ENCODE data around the gene EFL1. TPM values are rescaled to one million over a fixed set of nuclear protein-coding genes. Genes with fewer than 3 reads are reported as not detected.
A peak's percentile ranks its signal among the peaks of the same experiment; 100 is the strongest.
"Not testable (repeated sequence)": the region's sequence is repeated elsewhere in the genome, so short reads cannot be mapped to it uniquely, and the experiment has no call there.

Gene EFL1
- total RNA-seq, 2 donors from 2014 or later: 27.4 to 38.9 TPM

- H3K36me3 ChIP-seq; intact Hi-C loops (cut with DNase I); H3K27me3 ChIP-seq; H3K4me1 ChIP-seq; H3K4me3 ChIP-seq; H3K9ac ChIP-seq (ENCODE audit: low read depth in 2 of 2, low read length in 2 of 2); H3K9me3 ChIP-seq; H3K27ac ChIP-seq; DNase-seq: not testable (repeated sequence)
These were observed 18.7 kb upstream of the EFL1 start for GRCh38 chr15:82281276-82281675.

- Histone ChIP-seq H3K4me1 (no peaks in the 10 kb centered on the region), H3K27ac (no peak overlapping the region), H3K27me3 (no peaks in the 10 kb centered on the region), H3K9me3 (no peaks in the 10 kb centered on the region), H3K36me3 (no peaks in the 10 kb centered on the region), H3K9ac (ENCODE audit: low read depth in 2 of 2, low read length in 2 of 2) (no peak overlapping the region), H3K4me3 (no peak overlapping the region)
- DNase-seq: no peak
- intact Hi-C loops (cut with DNase I): no loop called here
- no peak for TF ChIP-seq CTCF (IDR thresholded peaks at IDR 0.05)
These were observed 12.9 kb upstream of the EFL1 start for GRCh38 chr15:82275410-82275809.

- Histone ChIP-seq H3K9me3 (no peaks in the 10 kb centered on the region), H3K9ac (ENCODE audit: low read depth in 2 of 2, low read length in 2 of 2) (no peak overlapping the region), H3K4me1 (no peaks in the 10 kb centered on the region), H3K27ac (no peak overlapping the region), H3K4me3 (no peak overlapping the region), H3K36me3 (no peaks in the 10 kb centered on the region), H3K27me3 (no peaks in the 10 kb centered on the region)
- intact Hi-C loops (cut with DNase I): no loop called here
- no peak for TF ChIP-seq CTCF (IDR thresholded peaks at IDR 0.05)
- DNase-seq: no peak
These were observed 9.6 kb upstream of the EFL1 start for GRCh38 chr15:82272154-82272553.

GRCh38 chr15:82268454-82268853, 5.9 kb upstream of the EFL1 start:
- H3K9me3 ChIP-seq; intact Hi-C loops (cut with DNase I); H3K27me3 ChIP-seq; H3K4me3 ChIP-seq; H3K27ac ChIP-seq; H3K36me3 ChIP-seq; H3K4me1 ChIP-seq; H3K9ac ChIP-seq (ENCODE audit: low read depth in 2 of 2, low read length in 2 of 2); DNase-seq: not testable (repeated sequence)

- H3K4me1 ChIP-seq; DNase-seq; intact Hi-C loops (cut with DNase I); H3K9ac ChIP-seq (ENCODE audit: low read depth in 2 of 2, low read length in 2 of 2); H3K27me3 ChIP-seq; H3K27ac ChIP-seq; H3K4me3 ChIP-seq; H3K36me3 ChIP-seq; H3K9me3 ChIP-seq: not testable (repeated sequence)
These were observed 4.6 kb upstream of the EFL1 start for GRCh38 chr15:82267137-82267536.

GRCh38 chr15:82263350-82263749, 816 bp upstream of the EFL1 start:
- H3K4me3 ChIP-seq: peak overlapping the region; percentile 82
- no peak for TF ChIP-seq CTCF (IDR thresholded peaks at IDR 0.05)
- peak overlapping the region; percentile 70 to 81 for H3K9ac ChIP-seq (ENCODE audit: low read depth in 2 of 2, low read length in 2 of 2)
- H3K27me3 ChIP-seq: no peaks in the 10 kb centered on the region
- peak overlapping the region; percentile 94 for H3K27ac ChIP-seq
- no peaks in the 10 kb centered on the region for H3K9me3 ChIP-seq
- H3K36me3 ChIP-seq: peaks cover 6% of the 10 kb centered on the region
- H3K4me1 ChIP-seq: no peaks in the 10 kb centered on the region
- peak; percentile 27 for DNase-seq
- intact Hi-C loops (cut with DNase I): no loop called here

GRCh38 chr15:82261566-82262421, 740 bp downstream of the EFL1 start:
- H3K27me3 ChIP-seq; intact Hi-C loops (cut with DNase I); H3K4me1 ChIP-seq; H3K9me3 ChIP-seq: not testable (repeated sequence)
- peak; percentile 74 for DNase-seq
- Histone ChIP-seq H3K4me3 (peak overlapping the region; percentile 82), H3K9ac (ENCODE audit: low read depth in 2 of 2, low read length in 2 of 2) (peak overlapping the region; percentile 70 to 81), H3K36me3 (peaks cover 12% of the 10 kb centered on the region), H3K27ac (peak overlapping the region; percentile 94)

GRCh38 chr15:82248261-82248660, 14.3 kb downstream of the EFL1 start:
- H3K27me3 ChIP-seq; H3K9me3 ChIP-seq; H3K4me1 ChIP-seq; H3K36me3 ChIP-seq; H3K27ac ChIP-seq; intact Hi-C loops (cut with DNase I); H3K9ac ChIP-seq (ENCODE audit: low read depth in 2 of 2, low read length in 2 of 2); H3K4me3 ChIP-seq; DNase-seq: not testable (repeated sequence)

- H3K27me3 ChIP-seq; intact Hi-C loops (cut with DNase I); H3K9ac ChIP-seq (ENCODE audit: low read depth in 2 of 2, low read length in 2 of 2); H3K27ac ChIP-seq; H3K36me3 ChIP-seq; DNase-seq; H3K4me3 ChIP-seq; H3K4me1 ChIP-seq; H3K9me3 ChIP-seq: not testable (repeated sequence)
These were observed 16.6 kb downstream of the EFL1 start for GRCh38 chr15:82245956-82246355.

GRCh38 chr15:82243644-82244043, 18.9 kb downstream of the EFL1 start:
- intact Hi-C loops (cut with DNase I); H3K27ac ChIP-seq; H3K4me3 ChIP-seq; H3K4me1 ChIP-seq; DNase-seq; H3K36me3 ChIP-seq; H3K9ac ChIP-seq (ENCODE audit: low read depth in 2 of 2, low read length in 2 of 2); H3K9me3 ChIP-seq; H3K27me3 ChIP-seq: not testable (repeated sequence)

Measured in colonic mucosa (tissue), 4 donors.